ENCODE results near the gene ZNF385A.

DNA sequence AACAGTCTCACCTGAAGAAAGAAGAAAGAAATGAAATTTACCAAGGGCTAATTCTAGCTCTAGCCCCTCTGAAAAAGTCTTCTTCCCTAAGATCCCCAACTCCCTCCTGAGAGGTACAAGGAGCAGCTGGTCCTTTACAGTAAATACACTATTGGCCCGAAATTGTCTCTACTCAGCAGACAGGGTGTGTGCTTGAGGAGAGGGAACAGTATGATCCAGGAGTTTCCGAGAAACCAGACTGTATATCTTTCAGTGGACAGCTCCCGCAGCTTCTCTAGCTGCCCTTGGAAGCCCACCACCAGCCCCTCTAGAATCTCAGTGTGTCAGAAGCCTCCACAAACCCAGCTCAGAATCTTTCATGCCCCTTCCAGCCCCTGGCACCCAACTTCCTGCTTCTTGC, 28.3 kb downstream of the ZNF385A start:
- TF ChIP-seq, protein P1, sequence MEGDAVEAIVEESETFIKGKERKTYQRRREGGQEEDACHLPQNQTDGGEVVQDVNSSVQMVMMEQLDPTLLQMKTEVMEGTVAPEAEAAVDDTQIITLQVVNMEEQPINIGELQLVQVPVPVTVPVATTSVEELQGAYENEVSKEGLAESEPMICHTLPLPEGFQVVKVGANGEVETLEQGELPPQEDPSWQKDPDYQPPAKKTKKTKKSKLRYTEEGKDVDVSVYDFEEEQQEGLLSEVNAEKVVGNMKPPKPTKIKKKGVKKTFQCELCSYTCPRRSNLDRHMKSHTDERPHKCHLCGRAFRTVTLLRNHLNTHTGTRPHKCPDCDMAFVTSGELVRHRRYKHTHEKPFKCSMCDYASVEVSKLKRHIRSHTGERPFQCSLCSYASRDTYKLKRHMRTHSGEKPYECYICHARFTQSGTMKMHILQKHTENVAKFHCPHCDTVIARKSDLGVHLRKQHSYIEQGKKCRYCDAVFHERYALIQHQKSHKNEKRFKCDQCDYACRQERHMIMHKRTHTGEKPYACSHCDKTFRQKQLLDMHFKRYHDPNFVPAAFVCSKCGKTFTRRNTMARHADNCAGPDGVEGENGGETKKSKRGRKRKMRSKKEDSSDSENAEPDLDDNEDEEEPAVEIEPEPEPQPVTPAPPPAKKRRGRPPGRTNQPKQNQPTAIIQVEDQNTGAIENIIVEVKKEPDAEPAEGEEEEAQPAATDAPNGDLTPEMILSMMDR (IDR thresholded peaks at IDR 0.05) = no peak
- no peak for TF ChIP-seq POLR2A (IDR thresholded peaks at IDR 0.05)
- TF ChIP-seq EP300 (IDR thresholded peaks at IDR 0.05) = no peak
